SK-N-SH treated with all-trans-retinoic acid at 6 μM for 48 hours (cell line): Measurements from ENCODE around the gene SLC5A8.

Experiments used
- GLIS3 ChIP-seq: fragments of 250-450 bp; sonication (Bioruptor Pico); IDR thresholded peaks from 2 replicates; pipeline ENCODE4 v1.5.0; 2020; ENCODE audit warnings: mild to moderate bottlenecking, moderate library complexity
- SNAI2 ChIP-seq: fragments of 250-450 bp; sonication (Bioruptor Pico); IDR thresholded peaks from 2 replicates; pipeline ENCODE4 v1.5.0; 2020; ENCODE audit warnings: mild to moderate bottlenecking, moderate library complexity
- TCF4 ChIP-seq: fragments of 250-450 bp; sonication (Bioruptor Pico); IDR thresholded peaks from 2 replicates; pipeline ENCODE4 v1.8.0; 2021; ENCODE audit warnings: mild to moderate bottlenecking, moderate library complexity, borderline replicate concordance
- ZC3H10 ChIP-seq: fragments of 250-450 bp; sonication (Bioruptor Pico); IDR thresholded peaks from 2 replicates; pipeline ENCODE4 v1.5.1; 2021; ENCODE audit warnings: mild to moderate bottlenecking, moderate library complexity
- ZFP3 ChIP-seq: fragments of 250-450 bp; sonication (Bioruptor Pico); IDR thresholded peaks from 2 replicates; pipeline ENCODE4 v1.5.0; 2020; ENCODE audit warnings: mild to moderate bottlenecking, moderate library complexity
- ZNF70 ChIP-seq: fragments of 450-650 bp; formaldehyde crosslinking; IDR thresholded peaks from 2 replicates; pipeline ENCODE4 v1.5.0; 2020; ENCODE audit warnings: mild to moderate bottlenecking, moderate library complexity
- TF ChIP-seq, protein P1 (sequence below): fragments of 250-450 bp; sonication (Bioruptor Pico); IDR thresholded peaks from 2 replicates; pipeline ENCODE4 v1.8.0; 2020; ENCODE audit warnings: mild to moderate bottlenecking, moderate library complexity, borderline replicate concordance

DNA sequence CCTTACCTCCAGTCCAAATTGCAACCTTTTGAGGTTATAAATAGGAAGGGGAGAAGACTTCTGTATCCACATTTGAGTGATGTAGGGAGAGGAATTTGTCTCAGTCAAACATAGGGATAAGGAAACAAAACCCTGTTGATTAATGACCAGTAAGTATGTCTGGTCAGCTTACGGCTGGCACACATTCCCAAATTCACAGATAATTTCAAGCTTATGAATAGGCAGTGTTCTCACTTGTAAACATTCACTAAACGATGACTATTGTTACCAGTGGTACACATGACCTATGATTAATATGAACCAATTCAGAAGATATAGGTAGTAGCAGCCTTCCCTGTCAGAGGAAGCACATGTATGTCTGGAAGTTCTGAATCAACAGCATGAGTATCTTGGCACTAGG is 33.0 kb upstream of the SLC5A8 start:
- TF ChIP-seq ZC3H10 (CRISPR knock-in tag) = no peak
- no peak for TF ChIP-seq GLIS3 (CRISPR knock-in tag)
- TF ChIP-seq ZNF70 (CRISPR knock-in tag) = no peak
- TF ChIP-seq SNAI2 (CRISPR knock-in tag) = no peak
- no peak for TF ChIP-seq ZFP3 (CRISPR knock-in tag)
- no peak for TF ChIP-seq TCF4 (CRISPR knock-in tag)
- TF ChIP-seq, protein P1, sequence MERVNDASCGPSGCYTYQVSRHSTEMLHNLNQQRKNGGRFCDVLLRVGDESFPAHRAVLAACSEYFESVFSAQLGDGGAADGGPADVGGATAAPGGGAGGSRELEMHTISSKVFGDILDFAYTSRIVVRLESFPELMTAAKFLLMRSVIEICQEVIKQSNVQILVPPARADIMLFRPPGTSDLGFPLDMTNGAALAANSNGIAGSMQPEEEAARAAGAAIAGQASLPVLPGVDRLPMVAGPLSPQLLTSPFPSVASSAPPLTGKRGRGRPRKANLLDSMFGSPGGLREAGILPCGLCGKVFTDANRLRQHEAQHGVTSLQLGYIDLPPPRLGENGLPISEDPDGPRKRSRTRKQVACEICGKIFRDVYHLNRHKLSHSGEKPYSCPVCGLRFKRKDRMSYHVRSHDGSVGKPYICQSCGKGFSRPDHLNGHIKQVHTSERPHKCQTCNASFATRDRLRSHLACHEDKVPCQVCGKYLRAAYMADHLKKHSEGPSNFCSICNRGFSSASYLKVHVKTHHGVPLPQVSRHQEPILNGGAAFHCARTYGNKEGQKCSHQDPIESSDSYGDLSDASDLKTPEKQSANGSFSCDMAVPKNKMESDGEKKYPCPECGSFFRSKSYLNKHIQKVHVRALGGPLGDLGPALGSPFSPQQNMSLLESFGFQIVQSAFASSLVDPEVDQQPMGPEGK (CRISPR knock-in tag) = no peak
